Measurements from ENCODE around the gene ATP2B2. TPM values are rescaled to one million over a fixed set of nuclear protein-coding genes. Genes with fewer than 3 reads are reported as not detected.

Gene ATP2B2
- total and polyA plus RNA-seq, 2 of the 8 experiments (the other 6 are each of a cell fraction or from before 2014, with no cell fraction given): 0.14 to 1.2 TPM

GRCh38 chr3:10345911-10346310, 159.5 kb downstream of the ATP2B2 start:
- H3K23me2 ChIP-seq (ENCODE audit: low read depth, low read length): no peaks in the 10 kb centered on the region
- no peak overlapping the region for H3K18ac ChIP-seq (ENCODE audit: extremely low read depth, low read length)
- H2BK5ac ChIP-seq (ENCODE audit: low read depth, low read length): no peak overlapping the region
- no peak for DNase-seq (ENCODE audit: low read depth in 1 of 2, low spot score in 2 of 2)
- H2BK20ac ChIP-seq (ENCODE audit: low read length): no peak overlapping the region
- H3K4me1 ChIP-seq (replicated peaks in 1 of 4; ENCODE audit: control insufficient read depth in 3 of 4, insufficient read depth in 4 of 4, low read length in 3 of 4): peaks cover 0 to 2% (median 0%) of the 10 kb centered on the region in 4 experiments; a peak in 1 of 7 replicates
- TF ChIP-seq BRCA1 (IDR thresholded peaks at IDR 0.05; ENCODE audit: low read depth, low read length): no peak
- TF ChIP-seq SUZ12 (IDR thresholded peaks at IDR 0.05; ENCODE audit: low read length): no peak
- TF ChIP-seq SIRT6 (IDR thresholded peaks at IDR 0.05; ENCODE audit: low read length): no peak
- TF ChIP-seq CEBPB (IDR thresholded peaks at IDR 0.05; ENCODE audit: low read depth, low read length): no peak
- no peak overlapping the region for H2BK120ac ChIP-seq (replicated peaks; ENCODE audit: low read depth, low read length)
- H2BK15ac ChIP-seq (ENCODE audit: low read length): no peak overlapping the region
- H2AK5ac ChIP-seq (ENCODE audit: low read depth, low read length): no peak overlapping the region
- no peak overlapping the region for H3K9ac ChIP-seq (replicated peaks in 1 of 4; ENCODE audit: extremely low read depth in 1 of 4, low read depth in 3 of 4, low read length in 3 of 4)
- H3K27me3 ChIP-seq (replicated peaks in 1 of 4; ENCODE audit: control insufficient read depth in 3 of 4, extremely low read depth in 1 of 4, insufficient read depth in 3 of 4, low read length in 3 of 4): no peaks in the 10 kb centered on the region
- H4K8ac ChIP-seq (ENCODE audit: extremely low read depth, insufficient read depth, low read length): no peak overlapping the region
- no peaks in the 10 kb centered on the region for H3K79me2 ChIP-seq (ENCODE audit: control insufficient read depth in 1 of 2, insufficient read depth in 2 of 2, low read length in 2 of 2)
- H3K4me3 ChIP-seq (ENCODE audit: extremely low read depth in 1 of 4, insufficient read depth in 2 of 4, low read depth in 3 of 4, low read length in 4 of 4): no peak overlapping the region
- no peak overlapping the region for H3K27ac ChIP-seq (ENCODE audit: low read depth, low read length)
- H3K79me1 ChIP-seq (ENCODE audit: low read depth, low read length): no peaks in the 10 kb centered on the region
- no peak overlapping the region for H2AFZ ChIP-seq (ENCODE audit: low read length)
- H3K14ac ChIP-seq (ENCODE audit: insufficient read length): no peak overlapping the region
- no peaks in the 10 kb centered on the region for H3K36me3 ChIP-seq (ENCODE audit: control insufficient read depth in 2 of 4, insufficient read depth in 4 of 4, low read length in 3 of 4)
- no peak overlapping the region for H3K4ac ChIP-seq (replicated peaks; ENCODE audit: insufficient read length, low read depth, low read length)
- no peak overlapping the region for H3K56ac ChIP-seq (replicated peaks; ENCODE audit: insufficient read length, low read depth, low read length)
- H4K91ac ChIP-seq (replicated peaks; ENCODE audit: insufficient read length, low read length): no peak overlapping the region
- H3K4me2 ChIP-seq (ENCODE audit: insufficient read depth in 1 of 2, low read depth in 2 of 2, low read length in 2 of 2): no peak overlapping the region
- POLR2A ChIA-PET (ENCODE audit: partially characterized antibody): interaction anchor here (1.8 kb wide), 1 partner anchor 21 kb away, joined by 5 read pairs; no protein-coding TSS in a partner anchor
- no peak overlapping the region for H4K5ac ChIP-seq (ENCODE audit: insufficient read length, low read depth, low read length)
- no peak for FAIRE-seq
- CTCF ChIA-PET (ENCODE audit: partially characterized antibody): interaction anchor here (0.9 to 5.1 kb wide), 9 partner anchors 11 to 361 kb away, joined by 3 to 46 read pairs (median 14); no protein-coding TSS in a partner anchor
- H3K9me3 ChIP-seq (ENCODE audit: insufficient read depth in 2 of 2, low read depth in 1 of 2, low read length in 1 of 2): no peaks in the 10 kb centered on the region
- no peak overlapping the region for H3K23ac ChIP-seq (ENCODE audit: insufficient read length)
- 94% methylated on average over 13 of the region's 15 CpGs; no CpG with 5 or more reads in 1 of the 2 experiments for WGBS, 2 experiments (ENCODE audit: extremely low coverage in 1 of 2, insufficient coverage in 1 of 2, insufficient read length in 1 of 2, insufficient replicate concordance in 2 of 2, low coverage in 1 of 2, low lambda C conversion rate in 2 of 2, missing lambda C conversion rate in 1 of 2)
- no peak overlapping the region for H2BK12ac ChIP-seq (ENCODE audit: low read depth, low read length)
- H4K20me1 ChIP-seq (replicated peaks in 1 of 2; ENCODE audit: control insufficient read depth in 1 of 2, insufficient read depth in 2 of 2, low read length in 2 of 2): peaks cover 0 to 2% of the 10 kb centered on the region in 2 experiments

All from H1 (cell line).